Aorta (tissue), 5 donors: ENCODE measurements around the gene RHOXF2. TPM values are rescaled to one million over a fixed set of nuclear protein-coding genes. Genes with fewer than 3 reads are reported as not detected.
"Not testable (repeated sequence)": the region's sequence is repeated elsewhere in the genome, so short reads cannot be mapped to it uniquely, and the experiment has no call there.

Source experiments
- ATAC-seq: fragments of 200-7000 bp; cut with Tn5 transposase; one replicate; pipeline ENCODE4 v1.9.1; 2022; ENCODE audit warnings: moderate library complexity; ENCODE audit not compliant: low FRiP score
- DNase-seq, 2 donors: peaks; one replicate each; pipeline ENCODE4 v3.0.0-alpha.2; 2020
- H3K27ac ChIP-seq, 2 donors: one replicate each; pipeline ENCODE4 v1.5.1; 2013; ENCODE audit warnings: low read length in 2 of 2, mild to moderate bottlenecking in 2 of 2, moderate library complexity in 2 of 2, control low read depth in 1 of 2, inconsistent platforms in 1 of 2, low read depth in 1 of 2
- H3K27me3 ChIP-seq, 2 donors: one replicate each; pipeline ENCODE4 v1.6.1; 2013; ENCODE audit warnings: control low read depth in 1 of 2, low read length in 1 of 2, mild to moderate bottlenecking in 1 of 2, moderate library complexity in 1 of 2; ENCODE audit not compliant: insufficient read depth in 2 of 2, control insufficient read depth in 1 of 2
- H3K36me3 ChIP-seq, 2 donors: one replicate each; pipeline ENCODE4 v1.6.1; 2013; ENCODE audit warnings: control low read depth in 1 of 2, low read length in 1 of 2, mild to moderate bottlenecking in 1 of 2; ENCODE audit not compliant: insufficient read depth in 2 of 2, control insufficient read depth in 1 of 2
- H3K4me1 ChIP-seq, 2 donors: one replicate each; pipeline ENCODE4 v1.6.1; 2013; ENCODE audit warnings: low read length in 2 of 2, control low read depth in 1 of 2, mild to moderate bottlenecking in 1 of 2, moderate library complexity in 1 of 2; ENCODE audit not compliant: insufficient read depth in 2 of 2, control insufficient read depth in 1 of 2
- H3K4me3 ChIP-seq, 2 donors: one replicate each; pipeline ENCODE4 v1.5.1; 2013; ENCODE audit warnings: low read length in 2 of 2, control low read depth in 1 of 2, mild to moderate bottlenecking in 1 of 2
- H3K9me3 ChIP-seq: one replicate; pipeline ENCODE4 v1.6.1; 2013; ENCODE audit warnings: mild to moderate bottlenecking, low read length; ENCODE audit not compliant: control insufficient read depth
- WGBS, 2 donors: extraction: QIAGEN DNeasy Blood & Tissue Kit; methylation state at CpG; one replicate each; pipeline ENCODE4 v1.1.7; 2013; 5-methylcytosine and 5-hydroxymethylcytosine counted together
- intact Hi-C, 2 donors: fragments of 100-400 bp; cut with DNase I; formaldehyde crosslinking; loops; one replicate each; pipeline versions ENCODE4 v1.14.2 to v1.15.0; 2022
- long read RNA-seq, 2 donors: library from polyadenylated mRNA; unstranded; transcript quantifications; one replicate each; pipeline ENCODE4 v2.0.0, GENCODE V29; 2020 to 2021
- polyA plus RNA-seq, 2 donors: library from polyadenylated mRNA; stranded (reverse); fragments of 200-250 nt; gene quantifications; one replicate each; pipeline ENCODE4 v1.2.3, GENCODE V29; 2013
- total RNA-seq, 2 donors: library from RNA; stranded (reverse); fragmentation: NEBNext Ultra II Directional; extraction: Animal tissue kit (Norgen Biotek cat#: 25700); gene quantifications; one replicate each; pipeline ENCODE4 v1.2.1, GENCODE V29; 2021
- donor health status: healthy with polysubstance abuse.
- donor health status: Bipolar disorder and iron deficiency.
- donor health status: DM: no; HTN: no; CAD: no.
- donor health status: DM: no; HTN: no; CAD: no.
- donor health status: DM: yes; HTN: yes; CAD: no.

Gene RHOXF2
- total RNA-seq: not detected
- not detected for polyA plus RNA-seq
- long read RNA-seq, donor 1: 0 reads
- long read RNA-seq, donor 2: 0 reads

DNA sequence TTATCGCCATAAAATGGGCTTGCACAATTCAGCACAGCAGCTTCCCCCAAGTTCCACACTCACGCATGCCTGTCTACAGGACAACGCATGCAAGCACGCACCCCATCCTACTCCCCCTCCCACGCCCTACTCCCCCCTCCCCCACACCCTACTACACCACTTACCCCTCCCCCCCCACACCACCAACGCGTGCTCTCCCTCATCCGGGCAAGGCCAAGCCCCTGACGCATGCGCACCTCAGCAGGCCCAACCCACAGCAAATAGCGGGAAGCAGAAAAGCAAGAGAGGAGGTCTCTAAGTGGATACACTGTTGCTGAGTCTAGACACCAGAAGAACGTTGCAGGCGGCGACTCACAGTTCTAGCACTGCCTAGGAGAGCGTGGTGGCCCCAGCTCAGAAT, at the start of gene RHOXF2:
Gene RHOXF2 (plus strand): TSS at position 301 of the 400 bp plus-strand sequence. CDS start 138 bp downstream, outside the sequence.
- DNase-seq, H3K27me3 ChIP-seq, H3K4me3 ChIP-seq, H3K36me3 ChIP-seq, intact Hi-C loops, H3K4me1 ChIP-seq, H3K9me3 ChIP-seq, H3K27ac ChIP-seq, ATAC-seq: not testable (repeated sequence)
- WGBS, 2 donors: no CpG with 5 or more reads among the region's 15 CpGs

DNA sequence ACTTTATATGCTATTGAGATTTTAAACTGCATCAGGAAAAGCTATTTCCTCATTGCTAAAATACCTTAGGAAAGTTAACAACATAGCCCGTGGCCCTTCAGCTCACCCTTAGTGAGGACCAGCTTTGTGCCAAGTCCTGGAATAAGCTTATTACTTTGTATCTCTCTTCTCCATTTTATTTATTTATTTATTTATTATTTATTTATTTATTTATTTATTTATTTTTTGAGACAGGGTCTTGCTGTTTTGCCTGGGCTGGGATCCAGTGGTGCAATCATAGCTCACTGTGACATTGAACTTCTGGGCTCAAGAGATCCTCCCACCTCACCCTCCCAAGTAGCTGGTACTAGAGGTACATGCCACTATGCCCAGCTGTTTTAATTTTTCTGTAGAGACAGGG, 49.0 kb upstream of the RHOXF2 start:
- WGBS, 2 donors: 76 to 98% methylated on average over 1 of the region's 1 CpG

GRCh38 chrX:120111611-120112010, 46.8 kb upstream of the RHOXF2 start:
- Histone ChIP-seq H3K27ac (no peak overlapping the region), H3K27me3 (no peaks in the 10 kb centered on the region), H3K4me1 (no peaks in the 10 kb centered on the region), H3K4me3 (no peak overlapping the region), H3K36me3 (no peaks in the 10 kb centered on the region), H3K9me3 (no peaks in the 10 kb centered on the region)
- intact Hi-C loops: loop anchor here in 1 of 2 donors (10.0 kb wide), 1 partner anchor 113 kb away; no protein-coding TSS in a partner anchor
- no peak for DNase-seq
- ATAC-seq: no peak

More for the DNA sequence above, 49.0 kb upstream of the RHOXF2 start:
- no peak overlapping the region for H3K27ac ChIP-seq
- no peaks in the 10 kb centered on the region for H3K27me3 ChIP-seq
- no peak for DNase-seq
- no peaks in the 10 kb centered on the region for H3K9me3 ChIP-seq
- intact Hi-C loops: no loop called here
- no peaks in the 10 kb centered on the region for H3K4me1 ChIP-seq
- no peak overlapping the region for H3K4me3 ChIP-seq
- H3K36me3 ChIP-seq: no peaks in the 10 kb centered on the region
- no peak for ATAC-seq

- no peak within 1 kb of the TSS for H3K4me3 ChIP-seq
- ATAC-seq: no peak
- intact Hi-C loops: loop anchor here in 1 of 2 donors (10.0 kb wide), 1 partner anchor 109 kb away; no protein-coding TSS in a partner anchor
- no peaks in the 10 kb centered on the region for H3K27me3 ChIP-seq
- peak in 1 of 2 donors; percentile 68 for DNase-seq
- H3K9me3 ChIP-seq: no peaks in the 10 kb centered on the region
- no peaks in the 10 kb centered on the region for H3K36me3 ChIP-seq
- no peak within 1 kb of the TSS for H3K27ac ChIP-seq
- no peaks in the 10 kb centered on the region for H3K4me1 ChIP-seq
- 92 to 96% methylated on average over 35 of the region's 35 CpGs for WGBS, 2 donors
These were observed 42.9 kb upstream of the RHOXF2 start, which contains the start of gene RHOXF1 for GRCh38 chrX:120115438-120115963. RHOXF1 (minus strand) TSS chrX:120115913; CDS start chrX:120115862, 51 bp downstream.

- DNase-seq (no peak), ATAC-seq (no peak)
- H3K27ac ChIP-seq: no peak overlapping the region
- H3K27me3 ChIP-seq: no peaks in the 10 kb centered on the region
- no peaks in the 10 kb centered on the region for H3K9me3 ChIP-seq
- no peak overlapping the region for H3K4me3 ChIP-seq
- intact Hi-C loops: no loop called here
- no peaks in the 10 kb centered on the region for H3K4me1 ChIP-seq
- whole genome bisulfite sequencing, 2 donors: 75 to 80% methylated on average over 12 of the region's 12 CpGs
- H3K36me3 ChIP-seq: no peaks in the 10 kb centered on the region
These were observed 38.2 kb upstream of the RHOXF2 start for GRCh38 chrX:120120223-120120622.

GRCh38 chrX:120125444-120125843, 33.0 kb upstream of the RHOXF2 start:
- H3K9me3 ChIP-seq: no peaks in the 10 kb centered on the region
- ATAC-seq (peak; percentile 68), DNase-seq (no peak)
- H3K27me3 ChIP-seq: no peaks in the 10 kb centered on the region
- H3K4me3 ChIP-seq: no peak overlapping the region
- H3K4me1 ChIP-seq: no peaks in the 10 kb centered on the region
- WGBS, 2 donors: 78 to 97% methylated on average over 3 of the region's 3 CpGs
- H3K27ac ChIP-seq: no peak overlapping the region
- intact Hi-C loops: no loop called here
- H3K36me3 ChIP-seq: no peaks in the 10 kb centered on the region

- H3K4me1 ChIP-seq, H3K36me3 ChIP-seq, intact Hi-C loops, H3K9me3 ChIP-seq, ATAC-seq, H3K4me3 ChIP-seq, H3K27me3 ChIP-seq, DNase-seq, H3K27ac ChIP-seq: not testable (repeated sequence)
- 68 to 88% methylated on average over 5 of the region's 5 CpGs for WGBS, 2 donors
These were observed 30.0 kb upstream of the RHOXF2 start for GRCh38 chrX:120128306-120128846.

DNA sequence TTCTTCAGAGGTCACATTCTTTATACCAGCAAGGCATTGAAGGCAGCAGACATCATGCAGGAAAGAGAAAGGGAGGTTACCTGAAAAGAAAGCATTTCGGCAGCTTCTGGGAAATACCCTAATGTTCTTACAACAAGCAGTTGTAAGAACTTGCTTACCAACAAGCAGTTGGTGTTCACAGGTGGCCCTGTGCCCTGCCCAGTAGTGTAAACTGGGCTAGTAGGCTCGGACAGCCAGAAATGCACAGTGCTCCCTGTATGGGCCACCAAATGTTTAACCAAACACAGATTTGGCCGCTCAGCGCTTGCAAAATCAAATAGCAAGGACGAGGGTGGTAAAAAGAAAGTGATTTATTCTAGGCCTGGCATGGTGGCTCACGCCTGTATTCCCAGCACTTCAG, 22.3 kb upstream of the RHOXF2 start:
- Histone ChIP-seq H3K9me3 (no peaks in the 10 kb centered on the region), H3K27me3 (no peaks in the 10 kb centered on the region), H3K36me3 (no peaks in the 10 kb centered on the region), H3K27ac (no peak overlapping the region), H3K4me3 (no peak overlapping the region), H3K4me1 (no peaks in the 10 kb centered on the region)
- no peak for DNase-seq
- intact Hi-C loops: no loop called here
- WGBS, 2 donors: 79 to 93% methylated on average over 6 of the region's 6 CpGs
- ATAC-seq: no peak

DNA sequence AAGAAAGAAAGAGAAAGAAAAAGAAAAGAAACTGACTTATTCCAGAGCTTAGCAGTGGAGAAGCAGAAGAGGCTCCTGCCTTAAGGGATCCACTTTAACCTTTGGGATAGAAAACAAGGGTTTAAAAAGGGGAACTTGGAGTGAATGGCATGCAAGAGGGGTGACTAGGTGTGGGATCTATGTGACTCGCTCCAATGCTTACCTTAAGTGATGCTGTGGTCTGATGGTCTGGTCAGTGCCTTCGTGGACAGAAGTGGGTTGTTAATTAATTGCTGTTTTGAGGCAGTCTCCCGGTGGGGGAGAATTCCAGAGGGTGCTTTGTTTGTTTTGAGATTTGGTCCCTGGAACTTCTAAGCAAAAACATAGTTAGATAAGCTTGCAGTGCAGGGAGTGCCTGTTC, 21.6 kb upstream of the RHOXF2 start:
- Histone ChIP-seq H3K27ac (no peak overlapping the region), H3K4me1 (no peaks in the 10 kb centered on the region), H3K27me3 (no peaks in the 10 kb centered on the region), H3K4me3 (no peak overlapping the region), H3K36me3 (no peaks in the 10 kb centered on the region), H3K9me3 (no peaks in the 10 kb centered on the region)
- DNase-seq (no peak), ATAC-seq (no peak)
- intact Hi-C loops: no loop called here
- 51 to 61% methylated on average over 3 of the region's 3 CpGs for WGBS, 2 donors
